Measurements from ENCODE around the gene GNB1L. TPM values are rescaled to one million over a fixed set of nuclear protein-coding genes. Genes with fewer than 3 reads are reported as not detected.

Gene GNB1L
- total RNA-seq, 1 experiment from 2014 or later: 17.9 TPM

- no peak overlapping the region for H3K4me3 ChIP-seq (ENCODE audit: low read depth, low read length, poor library complexity, severe bottlenecking)
- peaks cover 8% of the 10 kb centered on the region for H3K4me1 ChIP-seq (ENCODE audit: insufficient read depth, low read length, poor library complexity, severe bottlenecking)
- DNase-seq (ENCODE audit: low spot score): no peak
- TF ChIP-seq CTCF (conservative IDR thresholded peaks at IDR 0.05; ENCODE audit: low read depth, low read length) (no peak), EZH2 (IDR thresholded peaks at IDR 0.05; ENCODE audit: borderline replicate concordance, low read depth, low read length, poor library complexity, severe bottlenecking) (no peak)
- H3K27me3 ChIP-seq (replicated peaks; ENCODE audit: insufficient read depth, low read depth, low read length, poor library complexity): no peaks in the 10 kb centered on the region
- BruUV-seq (replicated peaks): no TSS peak
- no peak overlapping the region for H3K27ac ChIP-seq (ENCODE audit: low read depth, low read length, poor library complexity, severe bottlenecking)
- no peaks in the 10 kb centered on the region for H3K9me3 ChIP-seq (ENCODE audit: low read depth, low read length, poor library complexity, severe bottlenecking)
- no peaks in the 10 kb centered on the region for H3K36me3 ChIP-seq (ENCODE audit: insufficient read depth, low read length, poor library complexity, severe bottlenecking)
- ChIA-PET CTCF (no interaction called here), POLR2A (ENCODE audit: low non-redundant PET) (no interaction called here)
- intact Hi-C loops (cut with micrococcal nuclease; ENCODE audit: unreplicated experiment): no loop called here
Observed at GRCh38 chr22:19840955-19841640, 13.6 kb downstream of the GNB1L start.

- no TSS peak for BruUV-seq (replicated peaks)
- intact Hi-C loops (cut with micrococcal nuclease; ENCODE audit: unreplicated experiment): no loop called here
- TF ChIP-seq CTCF (conservative IDR thresholded peaks at IDR 0.05; ENCODE audit: low read depth, low read length) (no peak), EZH2 (IDR thresholded peaks at IDR 0.05; ENCODE audit: borderline replicate concordance, low read depth, low read length, poor library complexity, severe bottlenecking) (no peak)
- H3K27ac ChIP-seq (ENCODE audit: low read depth, low read length, poor library complexity, severe bottlenecking): no peak overlapping the region
- H3K9me3 ChIP-seq (ENCODE audit: low read depth, low read length, poor library complexity, severe bottlenecking): no peaks in the 10 kb centered on the region
- no peaks in the 10 kb centered on the region for H3K36me3 ChIP-seq (ENCODE audit: insufficient read depth, low read length, poor library complexity, severe bottlenecking)
- no peak for DNase-seq (ENCODE audit: low spot score)
- ChIA-PET POLR2A (ENCODE audit: low non-redundant PET) (no interaction called here), CTCF (no interaction called here)
- no peaks in the 10 kb centered on the region for H3K27me3 ChIP-seq (replicated peaks; ENCODE audit: insufficient read depth, low read depth, low read length, poor library complexity)
- H3K4me1 ChIP-seq (ENCODE audit: insufficient read depth, low read length, poor library complexity, severe bottlenecking): peaks cover 8% of the 10 kb centered on the region
- H3K4me3 ChIP-seq (ENCODE audit: low read depth, low read length, poor library complexity, severe bottlenecking): no peak overlapping the region
Observed at GRCh38 chr22:19840059-19840458, 14.6 kb downstream of the GNB1L start.

GRCh38 chr22:19837915-19838314 is 16.8 kb downstream of the GNB1L start:
- Histone ChIP-seq H3K27ac (ENCODE audit: low read depth, low read length, poor library complexity, severe bottlenecking) (no peak overlapping the region), H3K9me3 (ENCODE audit: low read depth, low read length, poor library complexity, severe bottlenecking) (no peaks in the 10 kb centered on the region), H3K27me3 (replicated peaks; ENCODE audit: insufficient read depth, low read depth, low read length, poor library complexity) (no peaks in the 10 kb centered on the region), H3K4me1 (ENCODE audit: insufficient read depth, low read length, poor library complexity, severe bottlenecking) (peaks cover 8% of the 10 kb centered on the region), H3K4me3 (ENCODE audit: low read depth, low read length, poor library complexity, severe bottlenecking) (no peak overlapping the region), H3K36me3 (ENCODE audit: insufficient read depth, low read length, poor library complexity, severe bottlenecking) (no peaks in the 10 kb centered on the region)
- TF ChIP-seq CTCF (conservative IDR thresholded peaks at IDR 0.05; ENCODE audit: low read depth, low read length): no peak
- TF ChIP-seq EZH2 (IDR thresholded peaks at IDR 0.05; ENCODE audit: borderline replicate concordance, low read depth, low read length, poor library complexity, severe bottlenecking): no peak
- intact Hi-C loops (cut with micrococcal nuclease; ENCODE audit: unreplicated experiment): no loop called here
- CTCF ChIA-PET: no interaction called here
- no peak for DNase-seq (ENCODE audit: low spot score)
- POLR2A ChIA-PET (ENCODE audit: low non-redundant PET): no interaction called here
- BruUV-seq (replicated peaks): no TSS peak

Data from A673 (cell line).